Chondrocyte (in vitro differentiated cells): Measurements from ENCODE around the gene TFEB. TPM values are rescaled to one million over a fixed set of nuclear protein-coding genes. Genes with fewer than 3 reads are reported as not detected.
A peak's percentile ranks its signal among the peaks of the same experiment; 100 is the strongest.

Experiments
- DNase-seq: peaks from one replicate; pipeline ENCODE4 v3.0.0; 2021; ENCODE audit warnings: mixed read lengths, low spot score
- H3K27ac Mint-ChIP-seq: one replicate; pipeline ENCODE4 v1.8.0; 2021; ENCODE audit warnings: mild to moderate bottlenecking, moderate library complexity, mixed read lengths; ENCODE audit not compliant: unreplicated experiment
- H3K27me3 Mint-ChIP-seq: 2 replicates; pipeline ENCODE4 v1.8.0; 2021; ENCODE audit warnings: low read depth, mixed read lengths
- H3K36me3 Mint-ChIP-seq: 2 replicates; pipeline ENCODE4 v1.8.0; 2021; ENCODE audit warnings: low read depth, mixed read lengths
- H3K4me1 Mint-ChIP-seq: 2 replicates; pipeline ENCODE4 v1.8.0; 2021; ENCODE audit warnings: low read depth, mild to moderate bottlenecking, mixed read lengths
- H3K4me3 Mint-ChIP-seq: one replicate; pipeline ENCODE4 v1.8.0; 2021; ENCODE audit warnings: mild to moderate bottlenecking, moderate library complexity, mixed read lengths; ENCODE audit not compliant: unreplicated experiment
- H3K9me3 Mint-ChIP-seq: 2 replicates; pipeline ENCODE4 v1.8.0; 2021; ENCODE audit warnings: low read depth, mixed read lengths
- CTCF ChIP-seq: fragments of 200-600 bp; sonication (generic); IDR thresholded peaks from 2 replicates; pipeline ENCODE4 v1.5.0; 2021; ENCODE audit warnings: antibody characterized with exemption, mild to moderate bottlenecking, moderate library complexity
- total RNA-seq: library from RNA; stranded (reverse); gene quantifications from 3 replicates; pipeline ENCODE4 v1.2.1, GENCODE V29; 2021

TFEB gene
- total RNA-seq, 1 donor from 2014 or later, result 11.6 TPM

DNA sequence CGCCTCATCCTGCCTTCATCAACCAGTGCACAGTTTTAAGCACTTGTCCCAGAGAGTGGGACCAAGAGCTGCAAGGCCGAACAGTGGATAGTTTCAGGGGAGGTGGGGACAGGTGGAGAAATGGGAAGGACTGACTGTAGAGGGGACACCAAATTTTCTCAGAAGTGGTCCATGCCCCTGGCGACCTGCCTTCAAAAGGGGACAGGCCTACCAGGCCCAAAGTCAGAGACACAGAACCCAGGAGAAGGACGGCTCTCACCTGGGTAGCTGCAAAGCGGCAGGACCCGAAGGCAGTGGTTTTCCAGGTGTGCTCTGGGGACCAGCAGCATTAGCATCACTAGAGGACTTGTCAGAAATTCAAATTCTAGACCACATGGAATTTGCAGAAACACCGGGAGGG lies 5.8 kb downstream of the TFEB start:
- Mint-ChIP-seq H3K4me3 (no peak overlapping the region), H3K27me3 (no peaks in the 10 kb centered on the region), H3K9me3 (no peaks in the 10 kb centered on the region), H3K4me1 (peaks cover 26% of the 10 kb centered on the region), H3K36me3 (no peaks in the 10 kb centered on the region), H3K27ac (no peak overlapping the region)
- DNase-seq, result no peak
- TF ChIP-seq CTCF, result no peak

- Mint-ChIP-seq H3K4me3 (no peak overlapping the region), H3K4me1 (peaks cover 32% of the 10 kb centered on the region), H3K9me3 (no peaks in the 10 kb centered on the region), H3K27ac (no peak overlapping the region), H3K36me3 (no peaks in the 10 kb centered on the region), H3K27me3 (no peaks in the 10 kb centered on the region)
- no peak for DNase-seq
- no peak for TF ChIP-seq CTCF
These were observed 6.5 kb downstream of the TFEB start for GRCh38 chr6:41728954-41729353.

DNA sequence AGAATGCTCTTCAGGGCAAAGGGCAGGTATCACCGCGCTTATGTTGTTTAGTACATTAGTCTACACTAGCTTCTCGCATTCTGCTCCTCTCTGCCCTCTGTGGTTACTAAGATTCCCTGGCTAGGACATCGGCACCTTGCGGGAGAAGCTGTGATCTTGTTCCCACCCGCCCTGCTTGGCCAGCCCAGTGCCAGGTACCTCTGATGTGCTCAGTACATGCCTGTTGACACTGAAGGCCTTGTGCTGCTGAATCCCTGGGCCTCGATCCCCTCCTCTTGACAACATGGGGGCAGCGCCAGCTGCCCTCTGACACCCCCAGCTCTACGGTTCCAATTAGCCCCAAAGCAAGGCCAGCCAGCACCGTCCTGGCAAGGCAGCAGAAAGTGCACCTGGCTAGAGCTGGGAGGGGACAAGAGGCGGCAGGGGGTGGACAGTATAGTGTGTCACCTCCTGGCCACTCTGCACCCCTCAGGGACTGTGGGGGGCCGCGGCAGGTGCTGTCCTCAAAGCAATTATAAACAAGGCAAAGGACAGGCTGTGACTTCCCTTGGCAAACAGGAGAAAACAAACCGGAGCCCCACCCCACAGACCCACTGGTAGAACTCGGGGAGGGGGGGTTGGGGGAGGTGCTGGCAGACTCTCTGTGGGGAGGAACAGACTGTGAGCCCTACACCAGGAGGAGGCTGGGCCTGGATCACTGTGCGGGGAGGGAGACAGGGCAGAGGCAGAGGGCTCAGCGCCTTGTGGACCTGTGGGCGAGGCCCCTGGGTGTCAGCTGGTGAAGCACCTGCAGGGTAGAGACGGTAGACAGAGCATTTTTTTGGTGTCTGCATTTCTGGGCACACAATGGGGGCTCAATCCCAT lies 7.1 kb downstream of the TFEB start:
- Mint-ChIP-seq H3K27ac (no peak overlapping the region), H3K4me3 (no peak overlapping the region), H3K9me3 (no peaks in the 10 kb centered on the region), H3K36me3 (no peaks in the 10 kb centered on the region), H3K4me1 (peaks cover 32% of the 10 kb centered on the region), H3K27me3 (no peaks in the 10 kb centered on the region)
- peak; percentile 86 for DNase-seq
- TF ChIP-seq CTCF, result no peak

GRCh38 chr6:41727705-41728072 lies 7.7 kb downstream of the TFEB start:
- Mint-ChIP-seq H3K4me1 (peaks cover 32% of the 10 kb centered on the region), H3K9me3 (no peaks in the 10 kb centered on the region), H3K4me3 (no peak overlapping the region), H3K27me3 (no peaks in the 10 kb centered on the region), H3K27ac (no peak overlapping the region), H3K36me3 (no peaks in the 10 kb centered on the region)
- DNase-seq, result no peak
- TF ChIP-seq CTCF, result no peak

DNA sequence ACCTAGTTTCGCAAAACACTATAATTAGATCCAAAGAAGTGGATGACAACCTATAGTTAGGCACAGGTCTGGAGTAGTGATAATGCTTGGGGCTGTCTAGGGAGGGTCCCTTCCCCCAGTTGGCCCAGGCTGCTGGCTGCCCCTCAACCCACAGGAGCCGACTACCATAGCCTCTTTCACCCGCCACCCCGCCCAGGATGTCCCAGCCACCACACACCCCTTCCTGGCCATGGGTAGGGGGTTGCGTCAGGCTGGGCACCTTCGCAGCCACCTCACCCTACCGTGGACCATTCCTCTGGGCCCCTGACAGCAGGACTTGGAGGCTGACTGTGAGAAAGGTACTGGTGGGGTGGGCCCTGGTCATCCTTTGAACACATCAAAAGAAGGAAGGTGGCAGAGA lies 8.5 kb downstream of the TFEB start:
- Mint-ChIP-seq H3K27ac (no peak overlapping the region), H3K4me1 (peaks cover 28% of the 10 kb centered on the region), H3K9me3 (no peaks in the 10 kb centered on the region), H3K36me3 (no peaks in the 10 kb centered on the region), H3K27me3 (no peaks in the 10 kb centered on the region), H3K4me3 (no peak overlapping the region)
- TF ChIP-seq CTCF, result no peak
- no peak for DNase-seq
